MM.1S (cell line): Measurements from ENCODE around the gene SCAPER.
"Not testable (repeated sequence)": the region's sequence is repeated elsewhere in the genome, so short reads cannot be mapped to it uniquely, and the experiment has no call there.

Experiments used
- DNase-seq: peaks from one replicate; pipeline ENCODE4 v3.0.0-alpha.2; 2015
- H2AFZ ChIP-seq: fragments of 300-600 bp; sonication (generic); 2 replicates; pipeline ENCODE4 v1.6.0; 2016; ENCODE audit warnings: antibody characterized with exemption, low read length
- H3F3A ChIP-seq: fragments of 300-600 bp; sonication (generic); 2 replicates; pipeline ENCODE4 v1.6.1; 2016; ENCODE audit warnings: mild to moderate bottlenecking, antibody characterized with exemption, low read length, moderate library complexity, mixed read lengths; ENCODE audit not compliant: insufficient read depth
- H3K27ac ChIP-seq: fragments of 300-600 bp; sonication (generic); 2 replicates; pipeline ENCODE4 v1.5.1; 2016; ENCODE audit warnings: mild to moderate bottlenecking, low read length
- H3K27me3 ChIP-seq: fragments of 300-600 bp; sonication (generic); replicated peaks from 2 replicates; pipeline ENCODE4 v1.6.0; 2016; ENCODE audit warnings: low read length; ENCODE audit not compliant: insufficient read depth
- H3K36me3 ChIP-seq: fragments of 300-600 bp; sonication (generic); replicated peaks from 2 replicates; pipeline ENCODE4 v1.6.1; 2016; ENCODE audit warnings: mild to moderate bottlenecking, low read length, mixed read lengths; ENCODE audit not compliant: insufficient read depth
- H3K4me1 ChIP-seq: fragments of 300-600 bp; sonication (generic); 2 replicates; pipeline ENCODE4 v1.6.1; 2016; ENCODE audit warnings: low read length, mixed read lengths
- H3K4me2 ChIP-seq: fragments of 300-600 bp; sonication (generic); 2 replicates; pipeline ENCODE4 v1.6.0; 2016; ENCODE audit warnings: low read depth, low read length
- H3K4me3 ChIP-seq: fragments of 300-600 bp; sonication (generic); 2 replicates; pipeline ENCODE4 v1.5.1; 2016; ENCODE audit warnings: low read length, mixed read lengths
- H3K79me2 ChIP-seq: fragments of 300-600 bp; sonication (generic); 2 replicates; pipeline ENCODE4 v1.6.1; 2016; ENCODE audit warnings: mixed run types, low read length, mixed read lengths
- H3K9ac ChIP-seq: fragments of 300-600 bp; sonication (generic); 2 replicates; pipeline ENCODE4 v1.6.1; 2016; ENCODE audit warnings: low read length, mixed read lengths
- H3K9me2 ChIP-seq: fragments of 300-600 bp; sonication (generic); replicated peaks from 2 replicates; pipeline ENCODE4 v1.6.1; 2016; ENCODE audit warnings: mild to moderate bottlenecking, low read length, mixed read lengths; ENCODE audit not compliant: insufficient read depth
- H3K9me3 ChIP-seq: fragments of 300-600 bp; sonication (generic); replicated peaks from 2 replicates; pipeline ENCODE4 v1.6.1; 2016; ENCODE audit warnings: mild to moderate bottlenecking, low read length, mixed read lengths; ENCODE audit not compliant: insufficient read depth
- H4K20me1 ChIP-seq: fragments of 300-600 bp; sonication (generic); 2 replicates; pipeline ENCODE4 v1.6.1; 2016; ENCODE audit warnings: mild to moderate bottlenecking, low read length, moderate library complexity, mixed read lengths; ENCODE audit not compliant: insufficient read depth
- CTCF ChIP-seq: fragments of 300-600 bp; sonication (generic); IDR thresholded peaks from 2 replicates; pipeline ENCODE4 v1.5.1; 2016; ENCODE audit warnings: antibody characterized with exemption, low read length, mixed read lengths
- EZH2 ChIP-seq: fragments of 300-600 bp; sonication (generic); optimal IDR thresholded peaks from 2 replicates; pipeline ENCODE3; 2017; ENCODE audit warnings: low read depth, mild to moderate bottlenecking, antibody characterized with exemption, low read length, mixed read lengths
- EZH2phosphoT487 ChIP-seq: fragments of 300-600 bp; sonication (generic); IDR thresholded peaks from 2 replicates; pipeline ENCODE4 v1.6.1; 2018; ENCODE audit warnings: antibody characterized with exemption, low read length

SCAPER gene

GRCh38 chr15:76903251-76903681, 1.9 kb downstream of the SCAPER start:
- Histone ChIP-seq H3K9me3 (no peaks in the 10 kb centered on the region), H2AFZ (no peak overlapping the region), H3K36me3 (no peaks in the 10 kb centered on the region), H3K4me2 (peak overlapping the region; percentile 87), H3K9me2 (no peaks in the 10 kb centered on the region), H4K20me1 (no peaks in the 10 kb centered on the region), H3K4me1 (peaks cover 21% of the 10 kb centered on the region), H3K27ac (no peak overlapping the region), H3K27me3 (no peaks in the 10 kb centered on the region; the same call in 1 of the 2 replicates), H3K4me3 (no peak overlapping the region; the same call in 1 of the 2 replicates), H3K79me2 (peaks cover 16% of the 10 kb centered on the region), H3K9ac (no peak overlapping the region), H3F3A (no peaks in the 10 kb centered on the region; the same call in 1 of the 2 replicates)
- TF ChIP-seq CTCF (peak; percentile 59), EZH2 (no peak)
- DNase-seq = peak; percentile 26

- H3K9me3 ChIP-seq = no peaks in the 10 kb centered on the region
- no peaks in the 10 kb centered on the region for H3K9me2 ChIP-seq
These were observed 3.2 kb downstream of the SCAPER start for GRCh38 chr15:76901965-76902364.

GRCh38 chr15:76899931-76900310, 5.2 kb downstream of the SCAPER start:
- H3K27ac ChIP-seq, H3K27me3 ChIP-seq, H4K20me1 ChIP-seq, H3F3A ChIP-seq, DNase-seq, H3K4me2 ChIP-seq, H3K36me3 ChIP-seq, H2AFZ ChIP-seq, H3K9me2 ChIP-seq, H3K9ac ChIP-seq, H3K9me3 ChIP-seq, H3K4me3 ChIP-seq: not testable (repeated sequence)
- Histone ChIP-seq H3K4me1 (peaks cover 21% of the 10 kb centered on the region), H3K79me2 (peaks cover 26% of the 10 kb centered on the region)

More at GRCh38 chr15:76901965-76902364, 3.2 kb downstream of the SCAPER start:
- TF ChIP-seq CTCF (no peak), EZH2 (no peak), EZH2phosphoT487 (no peak)
- no peaks in the 10 kb centered on the region; the same call in 1 of the 2 replicates for H3K27me3 ChIP-seq
- H2AFZ ChIP-seq = no peak overlapping the region
- peaks cover 21% of the 10 kb centered on the region for H3K4me1 ChIP-seq
- H3K4me2 ChIP-seq = no peak overlapping the region
- no peaks in the 10 kb centered on the region for H3K36me3 ChIP-seq
- no peak for DNase-seq
- H3K27ac ChIP-seq = no peak overlapping the region
- no peak overlapping the region for H3K9ac ChIP-seq
- peaks cover 19% of the 10 kb centered on the region for H3K79me2 ChIP-seq
- H3K4me3 ChIP-seq = no peak overlapping the region
- no peaks in the 10 kb centered on the region for H4K20me1 ChIP-seq
- H3F3A ChIP-seq = no peaks in the 10 kb centered on the region; the same call in 1 of the 2 replicates

- not testable (repeated sequence) for H2AFZ ChIP-seq, H3K9me3 ChIP-seq, H3K9ac ChIP-seq, H3K27me3 ChIP-seq, H3F3A ChIP-seq, H3K36me3 ChIP-seq, H3K4me3 ChIP-seq, H3K27ac ChIP-seq, DNase-seq, H4K20me1 ChIP-seq, H3K4me2 ChIP-seq, H3K9me2 ChIP-seq
- peaks cover 24% of the 10 kb centered on the region for H3K4me1 ChIP-seq
- peaks cover 22% of the 10 kb centered on the region for H3K79me2 ChIP-seq
These were observed 5.8 kb downstream of the SCAPER start for GRCh38 chr15:76899176-76899930.
